ENCODE data around the gene SYNDIG1L. TPM values are rescaled to one million over a fixed set of nuclear protein-coding genes. Genes with fewer than 3 reads are reported as not detected.

Gene SYNDIG1L
- total RNA-seq, 2 experiments from 2014 or later, result not detected

DNA sequence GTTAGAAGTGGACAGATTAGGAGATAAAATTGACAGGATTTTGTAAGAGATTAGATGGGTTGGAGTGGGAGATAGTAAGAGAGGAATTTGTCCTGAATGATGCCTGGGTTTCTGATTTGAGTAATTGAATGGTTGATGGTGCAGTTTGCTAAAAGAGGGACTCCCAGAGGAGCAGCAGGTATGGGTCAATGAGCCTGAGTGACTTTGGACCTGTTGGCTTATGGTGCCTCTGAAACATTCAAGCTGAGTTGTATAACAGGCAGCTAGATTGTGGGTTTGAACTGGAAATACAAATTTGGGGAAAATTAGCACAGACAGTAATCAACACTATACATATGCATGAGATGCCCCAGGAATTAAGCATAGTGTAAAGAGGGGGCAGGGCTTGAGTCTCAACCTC, 16.7 kb upstream of the SYNDIG1L start:
- no peak overlapping the region for H3K4me3 Mint-ChIP-seq
- no peak for ATAC-seq (ENCODE audit: poor library complexity)
- H3K36me3 ChIP-seq (ENCODE audit: insufficient read depth, low read length), result no peaks in the 10 kb centered on the region
- DNase-seq, result no peak
- H3K4me1 ChIP-seq (ENCODE audit: insufficient read depth, low read length), result no peaks in the 10 kb centered on the region
- H3K27me3 Mint-ChIP-seq, result peaks cover 22% of the 10 kb centered on the region
- TF ChIP-seq, protein P1, sequence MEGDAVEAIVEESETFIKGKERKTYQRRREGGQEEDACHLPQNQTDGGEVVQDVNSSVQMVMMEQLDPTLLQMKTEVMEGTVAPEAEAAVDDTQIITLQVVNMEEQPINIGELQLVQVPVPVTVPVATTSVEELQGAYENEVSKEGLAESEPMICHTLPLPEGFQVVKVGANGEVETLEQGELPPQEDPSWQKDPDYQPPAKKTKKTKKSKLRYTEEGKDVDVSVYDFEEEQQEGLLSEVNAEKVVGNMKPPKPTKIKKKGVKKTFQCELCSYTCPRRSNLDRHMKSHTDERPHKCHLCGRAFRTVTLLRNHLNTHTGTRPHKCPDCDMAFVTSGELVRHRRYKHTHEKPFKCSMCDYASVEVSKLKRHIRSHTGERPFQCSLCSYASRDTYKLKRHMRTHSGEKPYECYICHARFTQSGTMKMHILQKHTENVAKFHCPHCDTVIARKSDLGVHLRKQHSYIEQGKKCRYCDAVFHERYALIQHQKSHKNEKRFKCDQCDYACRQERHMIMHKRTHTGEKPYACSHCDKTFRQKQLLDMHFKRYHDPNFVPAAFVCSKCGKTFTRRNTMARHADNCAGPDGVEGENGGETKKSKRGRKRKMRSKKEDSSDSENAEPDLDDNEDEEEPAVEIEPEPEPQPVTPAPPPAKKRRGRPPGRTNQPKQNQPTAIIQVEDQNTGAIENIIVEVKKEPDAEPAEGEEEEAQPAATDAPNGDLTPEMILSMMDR (IDR thresholded peaks at IDR 0.05), result no peak
- ChIA-PET CTCF (no interaction called here), POLR2A (interaction anchor here (0.6 kb wide), 1 partner anchor 83 kb away, joined by 3 read pairs; no protein-coding TSS in a partner anchor)
- H3K9me3 Mint-ChIP-seq, result no peaks in the 10 kb centered on the region
- H3K27ac ChIP-seq (ENCODE audit: low read depth in 1 of 2, low read length in 2 of 2), result no peak overlapping the region
- no peaks in the 10 kb centered on the region for H3K9me3 ChIP-seq (ENCODE audit: control insufficient read depth in 1 of 2, insufficient read depth in 1 of 2, low read length in 2 of 2)
- no peaks in the 10 kb centered on the region for H3K36me3 Mint-ChIP-seq (ENCODE audit: low read depth)
- intact Hi-C loops (cut with DNase I, micrococcal nuclease), result no loop called here
- no peak overlapping the region for H3K27ac Mint-ChIP-seq
- peaks cover 0 to under 1% of the 10 kb centered on the region in 2 experiments for H3K27me3 ChIP-seq (ENCODE audit: control insufficient read depth in 1 of 2, insufficient read depth in 2 of 2, low read length in 2 of 2)
- no peak overlapping the region for H3K4me3 ChIP-seq (ENCODE audit: low read length)
- no peaks in the 10 kb centered on the region for H3K4me1 Mint-ChIP-seq (ENCODE audit: low read depth)

DNA sequence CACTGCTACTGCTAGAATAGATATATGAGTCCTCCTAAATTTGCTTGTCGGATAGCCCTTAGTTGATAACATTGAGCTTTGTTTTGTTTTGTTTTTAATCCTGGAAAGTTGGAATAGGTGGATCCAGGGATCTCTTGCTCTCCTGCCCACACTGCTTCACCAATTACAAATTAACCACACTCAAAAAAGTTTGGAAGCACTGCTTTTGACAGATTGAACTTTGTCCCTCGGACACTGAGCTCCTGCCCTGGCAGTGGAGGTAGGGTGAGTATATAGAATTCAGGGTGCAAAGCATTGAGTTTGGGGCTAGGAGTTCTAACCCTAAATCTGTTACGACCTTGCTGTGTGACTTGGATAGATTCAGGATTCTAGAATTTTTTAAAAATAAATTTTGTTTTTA, 15.1 kb upstream of the SYNDIG1L start:
- Histone ChIP-seq H3K27me3 (ENCODE audit: control insufficient read depth in 1 of 2, insufficient read depth in 2 of 2, low read length in 2 of 2) (peaks cover 0 to 4% of the 10 kb centered on the region in 2 experiments), H3K36me3 (ENCODE audit: insufficient read depth, low read length) (no peaks in the 10 kb centered on the region), H3K4me1 (ENCODE audit: insufficient read depth, low read length) (no peaks in the 10 kb centered on the region), H3K9me3 (ENCODE audit: control insufficient read depth in 1 of 2, insufficient read depth in 1 of 2, low read length in 2 of 2) (no peaks in the 10 kb centered on the region), H3K27ac (ENCODE audit: low read depth in 1 of 2, low read length in 2 of 2) (no peak overlapping the region), H3K4me3 (ENCODE audit: low read length) (no peak overlapping the region)
- ATAC-seq (ENCODE audit: poor library complexity), result no peak
- DNase-seq, result no peak
- POLR2A ChIA-PET, result no interaction called here
- Mint-ChIP-seq H3K4me1 (ENCODE audit: low read depth) (no peaks in the 10 kb centered on the region), H3K36me3 (ENCODE audit: low read depth) (no peaks in the 10 kb centered on the region), H3K4me3 (no peak overlapping the region), H3K27me3 (peaks cover 29% of the 10 kb centered on the region), H3K9me3 (no peaks in the 10 kb centered on the region), H3K27ac (no peak overlapping the region)
- CTCF ChIA-PET, result no interaction called here
- intact Hi-C loops (cut with DNase I, micrococcal nuclease), result no loop called here
- TF ChIP-seq, protein P1 (IDR thresholded peaks at IDR 0.05), result no peak

DNA sequence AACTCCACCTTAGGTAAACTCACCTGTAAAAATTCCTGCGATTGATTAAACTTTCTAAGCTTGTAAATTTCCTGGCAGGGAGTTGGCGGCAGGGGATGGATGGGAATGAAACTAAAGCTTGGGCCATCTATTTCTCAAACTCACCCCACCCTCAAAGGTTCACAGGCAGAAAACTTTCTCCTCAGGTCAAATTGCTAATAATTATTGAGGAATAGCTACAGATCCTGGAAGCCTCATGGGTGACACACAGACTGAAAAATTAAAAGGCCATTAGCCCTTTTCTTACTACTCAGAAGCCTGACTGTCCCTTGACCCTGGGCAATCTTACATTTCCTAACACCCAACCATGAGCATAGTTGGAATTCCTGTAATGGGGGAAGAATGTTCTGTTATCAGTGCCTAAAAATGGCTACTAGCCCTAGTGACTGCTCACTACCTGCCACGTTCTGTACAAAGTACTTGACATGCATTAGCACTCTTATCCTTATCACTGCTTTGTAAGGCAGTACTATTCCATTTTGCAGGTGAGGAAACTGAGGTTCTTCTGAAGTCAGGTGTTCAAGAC, 12.4 kb upstream of the SYNDIG1L start:
- Mint-ChIP-seq H3K27me3 (peaks cover 30% of the 10 kb centered on the region), H3K4me1 (ENCODE audit: low read depth) (no peaks in the 10 kb centered on the region), H3K4me3 (no peak overlapping the region), H3K9me3 (no peaks in the 10 kb centered on the region), H3K36me3 (ENCODE audit: low read depth) (no peaks in the 10 kb centered on the region), H3K27ac (no peak overlapping the region)
- DNase-seq (no peak), ATAC-seq (ENCODE audit: poor library complexity) (no peak)
- Histone ChIP-seq H3K9me3 (ENCODE audit: control insufficient read depth in 1 of 2, insufficient read depth in 1 of 2, low read length in 2 of 2) (no peaks in the 10 kb centered on the region), H3K4me3 (ENCODE audit: low read length) (no peak overlapping the region), H3K36me3 (ENCODE audit: insufficient read depth, low read length) (no peaks in the 10 kb centered on the region), H3K27ac (ENCODE audit: low read depth in 1 of 2, low read length in 2 of 2) (no peak overlapping the region), H3K27me3 (ENCODE audit: control insufficient read depth in 1 of 2, insufficient read depth in 2 of 2, low read length in 2 of 2) (peaks cover 4 to 6% of the 10 kb centered on the region in 2 experiments), H3K4me1 (ENCODE audit: insufficient read depth, low read length) (no peaks in the 10 kb centered on the region)
- TF ChIP-seq, protein P1 (IDR thresholded peaks at IDR 0.05), result no peak
- ChIA-PET CTCF (no interaction called here), POLR2A (no interaction called here)
- intact Hi-C loops (cut with DNase I, micrococcal nuclease), result no loop called here

Data from CD4-positive, alpha-beta T cell (primary cell).